Fibroblast of pulmonary artery (primary cell): ENCODE data around the gene ANTKMT.
A peak's percentile ranks its signal among the peaks of the same experiment; 100 is the strongest.

Source experiments
- DNase-seq: peaks from one replicate; pipeline ENCODE4 v3.0.0-alpha.2; 2010; ENCODE audit warnings: low read depth
- H3K4me3 ChIP-seq: replicated peaks from 2 replicates; pipeline ENCODE4 v1.5.1; 2011; ENCODE audit warnings: low read depth, mild to moderate bottlenecking, control low read depth, low read length, moderate library complexity
- TF ChIP-seq, protein P1 (sequence below): IDR thresholded peaks from 2 replicates; pipeline ENCODE4 v1.5.1; 2011; ENCODE audit warnings: mild to moderate bottlenecking, control low read depth, low read length, inconsistent platforms; ENCODE audit errors: missing control alignments

The ANTKMT gene

DNA sequence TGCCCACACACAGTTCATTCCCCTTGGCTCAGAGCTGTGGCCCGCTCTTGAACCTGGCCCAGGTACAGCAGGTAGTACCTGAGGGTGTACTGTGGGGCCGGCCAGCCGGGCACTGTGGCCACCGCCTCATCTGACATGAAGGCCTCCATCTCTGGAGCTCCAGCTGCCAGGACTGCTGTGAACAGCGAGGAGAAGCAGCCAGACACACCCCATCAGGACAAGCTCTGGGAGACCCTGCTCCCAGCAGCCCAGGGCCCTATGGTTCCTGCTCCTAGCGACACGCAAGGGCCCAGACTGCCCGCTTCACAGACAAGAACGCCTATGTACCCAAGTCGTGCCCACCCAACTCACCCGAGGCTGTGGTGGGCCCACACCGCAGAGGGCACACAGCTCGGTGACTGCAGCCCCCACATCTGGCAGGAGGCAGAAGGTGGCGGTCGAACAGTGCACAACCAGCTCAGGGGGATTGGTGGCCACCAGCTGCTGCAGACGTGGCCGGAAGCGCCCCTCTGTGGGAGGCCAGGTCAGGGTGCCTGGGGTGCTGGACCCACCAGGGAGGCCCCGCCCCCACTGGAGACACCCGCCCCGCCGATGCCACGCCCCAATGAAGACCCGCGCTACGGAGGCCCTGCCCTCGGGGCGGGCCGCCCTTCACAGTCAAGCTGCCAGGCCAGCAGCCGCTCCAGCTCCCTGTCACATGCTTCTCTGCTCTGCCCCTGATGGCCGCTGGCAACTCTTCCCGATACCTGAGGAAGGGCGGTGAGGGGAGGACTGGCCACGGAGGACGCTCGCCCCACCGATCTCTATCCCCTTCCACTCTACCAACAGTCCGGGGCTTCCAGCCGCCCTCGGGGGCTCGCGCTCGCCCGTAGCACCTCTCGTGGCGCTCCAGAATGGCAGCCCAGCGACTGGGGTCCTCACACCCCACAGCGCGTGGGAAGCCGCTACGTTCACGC, 41.8 kb upstream of the ANTKMT start:
- peak overlapping the region; percentile 57 for H3K4me3 ChIP-seq
- TF ChIP-seq, protein P1, sequence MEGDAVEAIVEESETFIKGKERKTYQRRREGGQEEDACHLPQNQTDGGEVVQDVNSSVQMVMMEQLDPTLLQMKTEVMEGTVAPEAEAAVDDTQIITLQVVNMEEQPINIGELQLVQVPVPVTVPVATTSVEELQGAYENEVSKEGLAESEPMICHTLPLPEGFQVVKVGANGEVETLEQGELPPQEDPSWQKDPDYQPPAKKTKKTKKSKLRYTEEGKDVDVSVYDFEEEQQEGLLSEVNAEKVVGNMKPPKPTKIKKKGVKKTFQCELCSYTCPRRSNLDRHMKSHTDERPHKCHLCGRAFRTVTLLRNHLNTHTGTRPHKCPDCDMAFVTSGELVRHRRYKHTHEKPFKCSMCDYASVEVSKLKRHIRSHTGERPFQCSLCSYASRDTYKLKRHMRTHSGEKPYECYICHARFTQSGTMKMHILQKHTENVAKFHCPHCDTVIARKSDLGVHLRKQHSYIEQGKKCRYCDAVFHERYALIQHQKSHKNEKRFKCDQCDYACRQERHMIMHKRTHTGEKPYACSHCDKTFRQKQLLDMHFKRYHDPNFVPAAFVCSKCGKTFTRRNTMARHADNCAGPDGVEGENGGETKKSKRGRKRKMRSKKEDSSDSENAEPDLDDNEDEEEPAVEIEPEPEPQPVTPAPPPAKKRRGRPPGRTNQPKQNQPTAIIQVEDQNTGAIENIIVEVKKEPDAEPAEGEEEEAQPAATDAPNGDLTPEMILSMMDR: no peak
- peak; percentile 48 for DNase-seq

- peak; percentile 87 for DNase-seq
- TF ChIP-seq, protein P1: no peak
- peak within 1 kb of the TSS; percentile 77 for H3K4me3 ChIP-seq
Measured at GRCh38 chr16:679814-680624, 40.9 kb upstream of the ANTKMT start, which contains the start of gene STUB1. Gene STUB1 (plus strand): TSS chr16:680410. CDS start chr16:680526, 116 bp downstream.

GRCh38 chr16:680625-680945, 40.4 kb upstream of the ANTKMT start:
- TF ChIP-seq, protein P1: no peak
- peak overlapping the region; percentile 77 for H3K4me3 ChIP-seq
- no peak for DNase-seq

GRCh38 chr16:680967-681745, 39.8 kb upstream of the ANTKMT start:
- TF ChIP-seq, protein P1: no peak
- H3K4me3 ChIP-seq: peak overlapping the region; percentile 77
- peak; percentile 45 for DNase-seq

- H3K4me3 ChIP-seq: peak overlapping the region; percentile 77
- TF ChIP-seq, protein P1: no peak
- DNase-seq: no peak
Measured at GRCh38 chr16:681746-682427, 39.1 kb upstream of the ANTKMT start.
